Measurements from ENCODE around the gene JARID2. TPM values are rescaled to one million over a fixed set of nuclear protein-coding genes. Genes with fewer than 3 reads are reported as not detected.

The JARID2 gene
- total RNA-seq, 2 donors from 2014 or later = 9.1 to 10.7 TPM

GRCh38 chr6:15378272-15378671 is 132.4 kb downstream of the JARID2 start:
- TF ChIP-seq CTCF (IDR thresholded peaks at IDR 0.05) = no peak
- no peaks in the 10 kb centered on the region for H3K4me1 ChIP-seq
- H3K9me3 ChIP-seq = no peaks in the 10 kb centered on the region
- H3K9ac ChIP-seq (ENCODE audit: low read depth in 2 of 2, low read length in 2 of 2) = no peak overlapping the region
- H3K27me3 ChIP-seq = no peaks in the 10 kb centered on the region
- no peak overlapping the region for H3K4me3 ChIP-seq
- H3K36me3 ChIP-seq = no peaks in the 10 kb centered on the region
- no peak for DNase-seq
- H3K27ac ChIP-seq = no peak overlapping the region
- intact Hi-C loops (cut with DNase I) = no loop called here

DNA sequence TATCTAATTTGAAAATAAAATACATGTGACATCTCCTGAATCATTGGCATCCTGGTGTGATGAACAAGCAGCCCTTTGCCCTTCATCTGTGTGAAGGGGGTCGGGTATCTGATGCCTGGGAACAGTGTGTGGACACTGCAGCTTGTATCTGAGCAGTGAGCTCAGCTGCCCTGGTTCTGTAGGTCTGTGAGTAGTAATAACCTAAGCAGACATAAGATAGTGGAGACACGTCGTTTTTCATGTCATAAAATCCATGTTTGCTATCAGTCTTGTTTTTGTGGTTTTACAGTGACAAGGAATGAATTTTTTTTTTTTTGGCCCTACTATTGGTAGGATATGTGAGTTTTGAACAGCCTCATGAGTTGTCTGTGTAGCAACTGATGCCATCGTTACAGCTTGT is 133.0 kb downstream of the JARID2 start:
- H3K36me3 ChIP-seq = no peaks in the 10 kb centered on the region
- no peak overlapping the region for H3K27ac ChIP-seq
- intact Hi-C loops (cut with DNase I) = no loop called here
- DNase-seq = no peak
- no peak overlapping the region for H3K9ac ChIP-seq (ENCODE audit: low read depth in 2 of 2, low read length in 2 of 2)
- TF ChIP-seq CTCF (IDR thresholded peaks at IDR 0.05) = no peak
- H3K9me3 ChIP-seq = no peaks in the 10 kb centered on the region
- no peaks in the 10 kb centered on the region for H3K4me1 ChIP-seq
- H3K4me3 ChIP-seq = no peak overlapping the region
- no peaks in the 10 kb centered on the region for H3K27me3 ChIP-seq

DNA sequence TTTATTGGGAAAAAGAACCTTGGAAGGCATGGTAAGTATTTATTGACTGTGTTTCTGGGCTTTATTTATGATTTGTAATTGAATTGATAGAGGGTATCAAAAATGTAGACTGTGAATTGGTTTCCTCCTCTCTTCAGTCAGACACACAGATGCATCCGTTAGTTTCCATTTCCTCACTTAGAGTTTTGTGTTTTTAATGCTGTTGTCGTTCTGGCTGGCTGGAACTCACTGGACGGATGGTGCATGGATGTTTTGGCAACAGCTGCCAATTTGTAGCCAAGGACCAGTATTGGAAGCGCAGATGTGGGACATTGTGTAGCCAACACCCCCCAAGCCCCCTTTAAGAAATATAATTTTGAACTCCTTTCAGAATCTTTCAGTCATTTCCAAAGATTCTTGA is 134.5 kb downstream of the JARID2 start:
- intact Hi-C loops (cut with DNase I) = no loop called here

DNA sequence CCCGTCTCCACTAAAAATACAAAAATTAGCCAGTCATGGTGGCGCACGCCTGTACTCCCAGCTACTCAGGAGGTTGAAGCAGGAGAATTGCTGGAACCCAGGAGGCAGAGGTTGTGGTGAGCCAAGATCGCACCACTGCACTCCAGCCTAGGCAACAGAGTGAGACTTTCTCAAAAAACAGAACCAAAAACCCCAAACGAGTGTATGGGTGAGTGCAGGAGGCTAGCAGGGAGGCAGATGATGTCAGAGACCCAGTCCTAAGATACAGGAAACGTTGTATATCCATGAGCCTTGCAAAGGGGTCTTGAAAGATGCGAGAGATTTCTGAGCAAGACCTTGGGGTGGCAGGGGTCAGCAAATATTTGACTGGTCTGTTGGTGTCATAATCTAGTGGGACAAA is 136.2 kb downstream of the JARID2 start:
- no peaks in the 10 kb centered on the region for H3K9me3 ChIP-seq
- intact Hi-C loops (cut with DNase I) = no loop called here
- H3K27ac ChIP-seq = no peak overlapping the region
- H3K4me1 ChIP-seq = no peaks in the 10 kb centered on the region
- H3K36me3 ChIP-seq = no peaks in the 10 kb centered on the region
- H3K4me3 ChIP-seq = no peak overlapping the region
- no peak overlapping the region for H3K9ac ChIP-seq (ENCODE audit: low read depth in 2 of 2, low read length in 2 of 2)
- H3K27me3 ChIP-seq = no peaks in the 10 kb centered on the region
- DNase-seq = no peak
- no peak for TF ChIP-seq CTCF (IDR thresholded peaks at IDR 0.05)

More for the DNA sequence above, 134.5 kb downstream of the JARID2 start:
- Histone ChIP-seq H3K9me3 (no peaks in the 10 kb centered on the region), H3K27me3 (no peaks in the 10 kb centered on the region), H3K4me3 (no peak overlapping the region), H3K4me1 (no peaks in the 10 kb centered on the region), H3K27ac (no peak overlapping the region), H3K9ac (ENCODE audit: low read depth in 2 of 2, low read length in 2 of 2) (no peak overlapping the region), H3K36me3 (no peaks in the 10 kb centered on the region)
- TF ChIP-seq CTCF (IDR thresholded peaks at IDR 0.05) = no peak
- DNase-seq = no peak

GRCh38 chr6:15382712-15383111 is 136.8 kb downstream of the JARID2 start:
- intact Hi-C loops (cut with DNase I) = no loop called here
- no peaks in the 10 kb centered on the region for H3K36me3 ChIP-seq
- no peaks in the 10 kb centered on the region for H3K27me3 ChIP-seq
- H3K9me3 ChIP-seq = no peaks in the 10 kb centered on the region
- H3K27ac ChIP-seq = no peak overlapping the region
- no peak for DNase-seq
- H3K4me3 ChIP-seq = no peak overlapping the region
- no peak for TF ChIP-seq CTCF (IDR thresholded peaks at IDR 0.05)
- no peaks in the 10 kb centered on the region for H3K4me1 ChIP-seq
- H3K9ac ChIP-seq (ENCODE audit: low read depth in 2 of 2, low read length in 2 of 2) = no peak overlapping the region

DNA sequence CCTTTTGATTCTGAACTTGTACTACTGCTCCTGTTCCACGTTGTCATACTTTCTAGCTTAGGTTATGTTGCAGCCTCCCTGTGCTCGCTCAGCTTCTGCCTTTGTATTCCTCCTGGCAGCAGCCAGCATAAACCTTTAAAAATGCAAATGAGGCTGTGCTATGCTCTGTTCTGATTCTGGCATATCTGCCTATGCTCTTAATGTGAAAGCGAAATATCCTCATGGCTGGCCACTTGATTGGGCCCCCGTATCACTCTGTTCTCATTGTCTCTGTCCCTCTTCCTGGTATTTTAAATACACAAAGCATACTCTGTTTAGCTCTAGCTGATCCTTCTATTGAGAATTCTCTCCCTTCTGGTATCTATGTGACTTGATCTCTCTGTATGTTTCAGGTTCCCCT is 139.0 kb downstream of the JARID2 start:
- no peaks in the 10 kb centered on the region for H3K4me1 ChIP-seq
- DNase-seq = no peak
- H3K36me3 ChIP-seq = no peaks in the 10 kb centered on the region
- intact Hi-C loops (cut with DNase I) = no loop called here
- no peaks in the 10 kb centered on the region for H3K9me3 ChIP-seq
- no peak overlapping the region for H3K27ac ChIP-seq
- no peaks in the 10 kb centered on the region for H3K27me3 ChIP-seq
- H3K4me3 ChIP-seq = no peak overlapping the region
- H3K9ac ChIP-seq (ENCODE audit: low read depth in 2 of 2, low read length in 2 of 2) = no peak overlapping the region
- TF ChIP-seq CTCF (IDR thresholded peaks at IDR 0.05) = no peak

Data from colonic mucosa (tissue), 4 donors.